ENCODE measurements around the gene FHIT.

Gene FHIT

DNA sequence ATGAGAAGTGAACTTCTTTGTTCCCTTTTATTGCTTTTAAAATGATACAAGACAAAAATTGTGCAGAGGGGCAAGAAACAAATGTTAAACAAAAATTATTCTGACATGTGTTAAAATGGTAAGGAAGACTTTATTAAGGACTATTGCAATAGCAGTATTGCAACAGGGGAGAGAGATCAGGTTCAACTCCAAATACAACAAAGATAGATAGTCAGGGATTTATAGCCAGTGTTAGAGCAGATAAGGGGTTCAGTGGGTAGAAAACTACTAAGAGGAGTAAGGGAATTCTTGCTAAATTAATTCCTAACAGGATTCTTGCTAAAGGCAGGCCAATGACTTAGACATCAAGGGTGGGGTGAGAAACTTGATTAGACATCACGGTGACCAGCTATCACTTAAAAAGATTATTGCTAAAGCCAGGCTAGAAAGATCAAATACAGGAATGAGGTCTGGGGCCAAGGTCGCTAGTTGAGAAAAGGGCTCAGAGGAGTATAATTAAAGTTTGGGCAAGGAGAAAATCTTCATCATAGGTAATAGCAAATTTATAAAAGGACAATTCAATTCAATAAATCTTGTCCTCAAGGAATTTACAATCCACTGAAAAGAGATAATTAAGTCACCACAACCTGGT is 81.5 kb downstream of the FHIT start:
- DNase-seq (ENCODE audit: low spot score) = no peak

DNA sequence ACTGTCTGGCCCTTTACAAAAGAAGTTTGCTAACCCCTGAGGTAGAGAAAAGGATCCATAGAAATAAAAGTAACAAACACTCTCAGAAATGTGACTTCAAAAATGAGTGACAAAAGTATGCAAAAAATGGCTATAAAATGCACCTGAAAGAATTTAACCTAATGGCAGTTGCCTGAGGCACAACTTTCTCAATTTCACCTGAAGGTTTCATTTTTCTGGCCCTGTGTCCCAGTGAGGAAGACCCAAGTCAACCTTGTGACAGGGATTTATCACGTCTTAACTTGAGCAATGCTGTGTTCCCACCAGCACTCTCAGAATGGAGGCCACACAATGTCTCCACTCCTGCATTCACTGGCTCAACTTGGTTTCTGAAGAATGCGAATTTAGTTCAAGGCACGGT is 83.0 kb downstream of the FHIT start:
- no peak for DNase-seq (ENCODE audit: low spot score)

- DNase-seq (ENCODE audit: low spot score) = no peak
Measured at GRCh38 chr3:61162965-61163364, 88.3 kb downstream of the FHIT start.

GRCh38 chr3:61158667-61159066 is 92.6 kb downstream of the FHIT start:
- no peak for DNase-seq (ENCODE audit: low spot score)

GRCh38 chr3:61158216-61158615 is 93.0 kb downstream of the FHIT start:
- no peak for DNase-seq (ENCODE audit: low spot score)

GRCh38 chr3:61157414-61157813 is 93.8 kb downstream of the FHIT start:
- no peak for DNase-seq (ENCODE audit: low spot score)

GRCh38 chr3:61155701-61156292 is 95.5 kb downstream of the FHIT start:
- DNase-seq (ENCODE audit: low spot score) = no peak

- DNase-seq (ENCODE audit: low spot score) = no peak
Measured at GRCh38 chr3:61154457-61155198, 96.6 kb downstream of the FHIT start.

DNA sequence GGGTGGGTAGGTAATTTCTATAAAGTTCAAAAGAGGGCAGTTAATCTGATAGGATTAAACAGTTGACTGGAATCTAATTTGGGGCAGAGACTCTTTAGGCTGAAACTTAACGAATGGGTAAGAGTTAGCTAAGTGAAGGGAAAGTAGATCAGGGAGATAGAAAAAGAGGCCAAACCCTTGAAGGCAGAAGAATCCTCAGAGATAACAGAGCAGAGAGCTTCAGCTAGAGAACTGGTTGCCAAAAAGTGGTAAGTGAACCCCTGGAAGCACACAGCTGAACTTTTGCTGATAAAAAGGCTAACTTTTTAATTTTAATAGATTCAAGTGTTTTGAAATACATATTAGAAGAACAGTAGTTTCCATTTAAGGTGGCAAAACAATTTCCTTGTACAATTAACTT is 99.2 kb downstream of the FHIT start:
- DNase-seq (ENCODE audit: low spot score) = no peak

DNA sequence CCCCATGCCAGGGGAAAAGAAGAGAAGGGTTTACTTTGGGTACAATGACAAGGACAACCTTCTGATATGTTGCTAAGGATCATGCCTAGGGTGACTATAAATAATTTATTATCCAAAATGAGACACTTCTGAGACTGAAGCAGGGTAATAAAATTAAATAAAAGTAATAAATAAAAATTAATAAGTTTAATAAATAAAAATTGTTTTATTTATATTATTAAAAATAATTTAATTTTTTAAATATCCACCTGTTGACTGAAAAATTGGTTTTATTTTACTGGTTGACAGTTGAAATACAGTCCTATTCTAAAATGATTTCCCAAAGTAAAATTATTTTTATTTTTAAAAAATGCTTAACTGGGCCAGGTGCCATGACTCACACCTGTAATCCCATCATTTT is 102.0 kb downstream of the FHIT start:
- no peak for DNase-seq (ENCODE audit: low spot score)

DNA sequence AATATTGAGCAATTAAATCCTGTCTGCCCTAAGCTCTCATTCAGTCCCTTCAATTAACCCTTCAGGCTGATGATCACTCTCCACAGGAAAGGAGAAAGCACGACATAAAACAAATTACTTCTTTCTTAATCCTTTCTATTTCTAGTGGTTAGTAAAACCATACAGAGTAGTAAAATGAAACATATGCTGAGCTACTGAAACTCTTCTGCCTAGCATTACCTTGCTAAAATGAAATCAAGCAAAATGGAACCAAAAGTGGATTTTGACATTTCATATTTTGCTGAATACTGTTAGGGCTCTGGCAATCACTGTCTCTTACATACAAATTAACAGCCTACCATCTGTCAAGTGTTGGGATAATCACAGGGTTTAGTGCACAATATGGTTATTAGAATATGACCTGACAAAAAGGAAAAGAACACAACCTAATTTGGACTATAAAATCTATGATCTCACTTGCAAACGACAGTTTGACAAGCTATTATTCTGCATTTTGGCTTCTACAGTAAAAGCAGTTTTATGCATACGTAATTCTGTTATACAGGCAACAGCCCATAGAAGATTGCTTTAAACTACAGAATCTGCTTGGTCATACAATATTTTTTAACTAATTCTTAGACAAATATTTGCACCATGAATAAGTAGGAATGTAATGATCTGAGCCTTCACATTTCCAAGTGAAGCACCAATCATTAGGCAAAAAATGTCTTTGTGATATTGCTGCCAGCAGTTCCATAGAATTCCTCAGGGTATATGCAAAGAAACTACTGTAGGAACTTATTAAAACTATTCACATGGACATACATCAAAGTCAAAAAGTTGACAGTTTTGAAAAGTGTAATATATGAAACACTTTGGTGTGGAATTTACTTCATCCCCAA is 105.0 kb downstream of the FHIT start:
- DNase-seq (ENCODE audit: low spot score) = no peak

DNA sequence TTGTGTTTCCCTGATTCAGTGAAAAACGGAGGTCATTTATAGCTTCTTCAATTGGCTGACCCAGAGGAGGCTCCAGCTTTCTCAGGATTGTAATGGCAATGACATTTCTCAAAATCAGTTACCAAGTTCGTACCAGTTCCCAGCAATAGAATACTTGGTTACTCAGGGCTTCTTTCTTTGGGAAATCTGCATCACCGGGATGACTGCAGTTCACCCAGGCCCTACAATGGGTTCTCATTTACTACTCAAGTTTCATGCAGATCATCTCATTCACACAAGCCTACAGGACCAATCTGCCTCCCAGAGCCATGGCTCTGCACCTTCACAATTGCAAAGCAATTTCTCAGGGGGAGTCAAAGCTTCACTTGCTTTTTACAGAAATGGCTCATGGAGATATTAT is 109.6 kb downstream of the FHIT start:
- no peak for DNase-seq (ENCODE audit: low spot score)

GRCh38 chr3:61141227-61141626 is 110.0 kb downstream of the FHIT start:
- DNase-seq (ENCODE audit: low spot score) = no peak

GRCh38 chr3:61139686-61140085 is 111.6 kb downstream of the FHIT start:
- no peak for DNase-seq (ENCODE audit: low spot score)

DNA sequence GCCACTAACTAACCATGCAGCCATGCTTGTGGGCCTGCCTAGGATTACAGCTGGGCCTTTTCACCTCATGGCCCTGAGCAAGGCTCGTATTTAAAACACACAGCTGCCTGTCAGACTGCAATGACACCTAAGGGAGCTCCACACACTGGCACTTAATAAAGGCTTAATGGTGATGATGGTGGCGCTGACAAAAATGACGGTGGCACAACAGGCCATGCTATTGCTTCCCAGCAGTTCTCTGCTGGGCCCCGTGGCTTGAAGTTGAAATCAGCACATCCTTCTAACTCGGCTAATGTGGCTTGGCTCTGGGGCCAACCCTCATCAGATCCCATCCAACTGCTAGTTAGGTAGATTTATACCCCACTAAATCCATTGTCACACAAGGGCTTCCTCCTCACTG is 112.9 kb downstream of the FHIT start:
- no peak for DNase-seq (ENCODE audit: low spot score)

DNA sequence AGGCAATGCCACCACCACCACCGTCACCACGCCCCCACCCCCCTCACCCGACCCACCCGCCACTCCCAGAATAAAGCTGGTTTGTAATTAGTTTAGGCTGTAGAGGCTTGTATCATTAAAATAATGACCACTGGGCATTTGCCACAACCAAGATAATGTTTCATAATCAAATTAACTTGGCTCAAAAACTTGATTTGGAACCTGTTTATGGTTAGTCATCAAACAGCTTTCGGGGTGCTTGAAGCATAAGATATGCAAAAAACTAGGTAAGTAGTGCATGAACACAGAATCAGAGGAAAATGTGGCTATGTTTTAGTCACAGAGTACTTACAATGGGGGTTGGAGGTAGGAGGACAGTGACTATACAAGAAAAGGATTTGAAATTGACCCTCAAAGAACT is 115.1 kb downstream of the FHIT start:
- DNase-seq (ENCODE audit: low spot score) = no peak

GRCh38 chr3:61134532-61134931 is 116.7 kb downstream of the FHIT start:
- DNase-seq (ENCODE audit: low spot score) = no peak

DNA sequence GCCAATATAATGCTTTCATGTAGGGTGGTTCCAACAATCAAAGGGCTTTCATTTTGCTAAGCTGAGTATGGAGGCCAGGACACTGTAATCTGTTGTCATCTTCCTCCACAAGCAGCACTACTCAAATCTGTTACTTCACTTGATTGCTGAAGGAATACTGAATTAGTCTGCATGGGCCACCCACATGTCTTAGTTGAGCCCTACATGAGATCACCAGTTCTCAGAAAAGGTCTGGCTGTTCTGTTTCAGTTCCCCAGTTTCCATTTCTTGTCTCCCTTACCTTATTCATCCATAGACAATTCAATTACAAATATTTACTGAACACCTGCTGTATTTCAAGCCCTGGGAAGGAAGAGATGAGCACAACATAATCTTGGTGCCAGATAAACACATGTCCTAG is 119.2 kb downstream of the FHIT start:
- no peak for DNase-seq (ENCODE audit: low spot score)

GRCh38 chr3:61118830-61119229 is 132.4 kb downstream of the FHIT start:
- no peak for DNase-seq (ENCODE audit: low spot score)

GRCh38 chr3:61117045-61117898 is 134.0 kb downstream of the FHIT start:
- DNase-seq (ENCODE audit: low spot score) = no peak

DNA sequence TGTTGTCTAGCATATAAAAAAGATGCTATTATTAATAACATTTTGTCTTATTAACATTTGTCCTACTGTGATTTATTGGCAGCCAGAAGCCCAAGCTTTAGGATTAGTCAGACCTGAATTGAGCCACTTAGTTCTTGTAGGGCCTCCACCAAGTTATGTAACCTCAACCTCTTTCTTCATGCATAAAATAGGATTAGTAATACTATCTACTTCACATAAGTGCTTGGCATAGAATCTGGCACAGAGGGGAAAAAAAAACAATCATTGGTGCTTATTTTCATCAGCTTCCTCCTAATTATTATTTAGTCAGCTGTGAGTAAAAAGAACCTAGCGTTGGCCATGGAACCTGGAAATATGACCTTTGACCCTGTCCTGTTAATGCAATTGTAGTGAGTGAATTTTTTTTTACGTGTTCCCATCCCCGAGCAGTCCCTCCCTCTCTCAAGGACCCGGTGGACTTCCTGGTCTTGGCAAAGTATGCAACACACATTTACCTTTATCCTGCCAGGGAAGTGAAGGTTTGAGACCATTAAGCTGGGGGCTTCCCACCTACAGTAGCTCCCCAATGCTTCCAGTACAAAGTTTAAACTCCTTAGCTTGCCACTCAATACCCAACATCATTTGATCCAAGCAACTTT is 136.8 kb downstream of the FHIT start:
- DNase-seq (ENCODE audit: low spot score) = no peak

Data from CD4-positive, alpha-beta T cell treated with Interleukin-2 at 100 ng/mL for 4 hours (primary cell).